Activated T-cell treated with anti-CD3 and anti-CD28 coated beads for 1 hour (primary cell): ENCODE results near the gene TEX2.
"Not testable (repeated sequence)": the region's sequence is repeated elsewhere in the genome, so short reads cannot be mapped to it uniquely, and the experiment has no call there.

Experiments used
- DNase-seq: peaks from one replicate; pipeline ENCODE4 v3.0.0-alpha.2; 2020; ENCODE audit warnings: low read depth

Gene TEX2

DNA sequence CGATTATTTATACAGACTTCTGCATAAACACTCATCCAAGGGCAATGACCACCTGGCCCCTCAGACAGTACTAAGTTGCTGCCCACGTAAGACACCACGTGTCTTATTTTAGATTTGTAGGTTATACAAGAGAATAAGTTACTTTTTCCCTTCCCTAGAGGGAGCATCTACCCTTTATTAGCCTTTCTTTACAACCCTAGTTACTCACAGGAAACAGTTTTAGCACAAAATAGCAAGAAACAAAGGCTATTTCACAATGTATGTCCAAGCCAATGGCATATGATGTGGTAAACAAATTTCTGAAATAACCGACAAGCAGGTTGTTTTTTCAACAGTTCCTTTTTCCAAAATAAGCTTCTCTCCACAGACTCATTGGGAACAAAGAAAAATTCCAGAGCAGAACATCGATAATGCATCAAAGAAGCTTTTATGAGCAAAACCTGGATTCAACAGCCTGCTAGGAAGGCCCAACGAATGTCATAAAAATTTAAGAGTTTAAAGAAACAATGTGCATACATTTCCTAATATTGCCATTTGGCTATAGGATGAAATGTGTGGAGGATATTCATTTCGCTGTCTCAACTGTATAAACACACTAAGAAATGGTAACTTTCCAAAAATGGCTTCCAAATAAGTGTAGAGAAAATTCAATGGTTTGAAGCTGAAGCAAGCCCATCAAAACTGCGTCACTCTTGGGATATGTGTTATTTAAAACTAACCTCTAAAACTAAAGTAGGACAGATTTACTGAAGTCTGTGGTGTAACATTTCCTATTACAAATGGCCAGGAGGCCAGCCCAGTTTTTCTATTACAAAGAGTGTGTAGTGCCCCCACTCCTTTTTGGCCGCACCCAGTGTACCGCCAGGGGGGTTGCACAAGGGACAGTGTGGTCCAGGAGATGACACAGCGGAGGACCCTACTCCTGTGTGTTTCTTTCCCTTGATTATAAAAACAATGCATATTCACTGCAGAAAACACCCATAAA, 82.7 kb downstream of the TEX2 start:
- no peak for DNase-seq

DNA sequence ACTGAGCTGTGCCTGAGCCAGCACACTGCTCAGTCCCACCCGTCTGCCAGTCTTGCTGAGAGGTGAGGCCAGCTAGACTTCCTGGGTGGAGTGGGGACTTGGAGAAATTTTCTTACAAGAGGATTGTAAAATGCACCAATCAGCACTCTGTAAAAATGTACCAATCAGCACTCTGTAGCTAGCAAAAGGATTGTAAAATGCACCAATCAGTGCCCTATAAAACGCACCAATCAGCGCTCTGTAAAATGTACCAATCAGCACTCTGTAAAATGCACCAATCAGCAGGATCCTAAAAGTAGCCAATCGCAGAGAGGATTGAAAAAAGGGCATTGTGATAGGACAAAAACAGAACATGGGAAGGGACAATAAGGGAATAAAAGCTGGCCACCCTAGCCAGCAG, 84.0 kb downstream of the TEX2 start:
- not testable (repeated sequence) for DNase-seq

DNA sequence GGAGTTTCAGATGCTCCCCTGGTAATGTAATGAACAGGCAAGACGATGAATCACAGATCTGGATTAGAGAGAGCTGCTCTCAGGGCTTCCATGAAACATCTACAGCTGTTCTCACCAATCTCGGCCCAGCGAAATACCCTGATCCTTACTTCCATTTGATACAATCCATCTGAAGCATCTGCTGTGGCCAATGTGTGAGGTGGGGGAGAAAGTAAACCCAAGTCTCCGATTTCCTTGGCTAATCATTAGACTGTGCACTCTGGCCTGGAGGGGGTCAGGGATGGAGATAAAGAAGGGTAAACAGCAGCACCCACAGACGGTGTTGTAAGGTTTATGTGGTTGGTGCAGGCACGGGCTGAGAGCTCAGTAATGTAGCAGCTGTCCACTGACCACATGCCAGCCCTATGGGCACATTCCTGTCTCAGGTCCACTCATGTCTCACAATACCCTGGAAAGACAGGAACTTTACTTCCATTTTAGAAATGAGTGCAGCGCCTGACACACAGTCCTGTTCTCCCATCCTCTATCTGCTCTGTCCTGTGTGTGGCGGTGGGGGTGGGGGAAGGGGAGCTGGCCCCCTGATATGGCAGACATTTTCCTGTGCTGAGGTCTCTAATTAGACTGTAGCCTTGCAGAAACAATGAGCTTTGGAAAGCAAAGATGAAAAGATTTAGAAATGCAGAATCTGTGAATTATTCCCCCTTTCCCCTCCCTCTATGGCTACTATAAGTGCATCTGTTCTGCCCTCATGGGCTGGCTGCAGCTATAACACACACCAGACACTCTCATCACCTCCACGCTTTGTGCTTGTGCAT, 84.8 kb downstream of the TEX2 start:
- DNase-seq: no peak

DNA sequence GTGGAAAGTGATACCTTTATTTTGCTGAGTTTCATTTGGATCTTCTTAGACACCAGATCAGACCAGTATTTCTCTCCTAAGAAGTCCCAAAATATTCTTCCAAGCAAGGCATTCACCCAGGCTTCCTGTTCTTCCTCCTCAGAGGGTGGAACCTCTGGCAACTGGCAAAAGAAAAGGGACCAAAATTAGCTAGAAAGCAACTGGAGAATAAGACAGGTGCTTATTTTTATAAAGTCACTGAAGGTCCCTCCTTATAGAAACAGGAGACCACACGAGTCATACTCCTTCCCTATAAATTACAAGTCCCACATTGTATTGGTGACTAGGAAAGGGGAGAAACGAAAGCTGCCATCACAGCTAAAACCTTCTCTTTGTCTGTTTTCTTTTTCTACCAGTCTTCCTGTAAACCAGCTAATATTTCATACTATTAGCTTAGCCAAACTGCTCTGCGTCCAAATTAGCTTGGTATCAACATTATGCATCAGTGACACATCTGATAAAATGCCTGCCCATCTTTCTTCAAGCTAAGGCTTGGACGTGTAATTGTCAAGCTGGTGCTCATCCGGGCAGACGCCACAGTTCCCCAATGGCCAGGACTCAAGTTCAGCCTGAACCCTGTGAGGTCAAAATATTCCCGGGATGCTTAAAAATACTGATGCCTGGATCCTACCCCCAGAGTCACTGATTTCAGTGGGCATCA, 85.6 kb downstream of the TEX2 start:
- no peak for DNase-seq

DNA sequence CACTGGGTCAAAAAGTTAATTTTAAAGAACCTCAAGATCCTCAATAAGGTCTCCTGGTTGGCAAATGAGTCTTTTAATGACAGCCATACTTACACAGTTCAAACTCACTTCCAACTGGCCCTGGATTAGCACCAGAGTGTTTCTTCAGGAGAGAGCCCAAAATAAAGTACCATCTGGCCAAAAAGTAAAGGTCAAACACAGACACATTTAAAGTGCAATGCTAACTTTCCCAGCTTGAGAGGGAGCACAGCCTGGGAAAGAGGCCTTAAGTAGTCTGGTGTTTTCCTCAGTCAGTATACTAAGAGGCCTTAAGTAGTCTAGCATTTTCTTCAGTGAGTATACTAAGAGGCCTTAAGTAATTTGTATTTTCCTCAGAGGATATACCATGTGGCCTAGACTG, 86.5 kb downstream of the TEX2 start:
- DNase-seq: no peak

DNA sequence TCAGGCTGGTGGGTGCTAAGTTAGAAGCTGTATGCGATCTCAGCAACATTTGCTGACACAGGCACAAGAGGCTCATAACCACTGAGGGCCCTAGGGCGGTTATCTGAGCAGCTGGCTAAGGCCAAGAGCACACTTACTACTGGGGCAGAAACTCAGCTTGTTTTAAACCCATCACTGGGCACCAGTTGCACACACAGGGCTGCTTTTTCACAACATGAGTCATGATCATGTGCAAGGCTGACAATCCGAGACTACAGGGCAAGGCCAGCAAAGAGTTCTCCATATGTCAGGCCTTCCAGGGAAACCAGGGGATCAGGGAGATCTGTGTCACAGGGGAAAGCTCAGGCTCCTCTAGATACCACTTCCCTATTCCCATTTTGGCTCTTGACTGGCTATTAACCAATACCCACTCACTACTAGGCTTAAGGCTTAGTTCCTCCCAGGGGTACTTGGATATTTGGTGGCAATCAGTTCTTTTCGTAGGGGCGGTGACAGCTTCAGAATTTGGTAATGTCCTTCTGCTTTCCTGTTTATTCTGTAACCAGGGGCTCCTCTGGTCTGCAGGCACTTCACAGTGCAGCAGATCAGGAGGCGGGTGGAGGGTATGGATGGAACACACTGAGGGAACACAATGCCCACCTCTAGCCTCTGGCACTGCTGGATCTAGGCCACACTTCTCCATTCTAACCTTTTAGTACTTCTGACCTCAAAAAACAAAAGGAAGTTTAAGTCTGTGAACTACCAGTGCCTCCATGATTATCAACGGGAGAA, 88.2 kb downstream of the TEX2 start:
- DNase-seq: no peak

DNA sequence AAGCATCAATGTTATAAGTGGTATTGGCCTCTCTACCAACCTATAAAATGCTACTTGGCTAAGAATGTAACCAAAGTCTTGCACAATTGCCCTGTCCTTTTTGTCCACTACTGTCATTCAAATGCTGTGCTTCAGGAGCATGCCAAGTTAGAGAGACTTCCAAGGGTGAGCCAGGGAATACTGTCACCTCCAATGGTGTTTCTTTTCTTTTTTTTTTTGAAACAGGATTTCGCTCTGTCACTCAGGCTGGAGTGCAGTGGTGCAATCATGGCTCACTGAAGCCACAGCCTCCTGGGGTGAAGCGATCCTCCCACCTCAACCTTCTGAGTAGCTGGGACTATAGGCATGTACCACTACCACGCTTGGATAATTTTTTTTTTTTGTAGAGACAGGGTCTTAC, 89.4 kb downstream of the TEX2 start:
- DNase-seq: no peak

DNA sequence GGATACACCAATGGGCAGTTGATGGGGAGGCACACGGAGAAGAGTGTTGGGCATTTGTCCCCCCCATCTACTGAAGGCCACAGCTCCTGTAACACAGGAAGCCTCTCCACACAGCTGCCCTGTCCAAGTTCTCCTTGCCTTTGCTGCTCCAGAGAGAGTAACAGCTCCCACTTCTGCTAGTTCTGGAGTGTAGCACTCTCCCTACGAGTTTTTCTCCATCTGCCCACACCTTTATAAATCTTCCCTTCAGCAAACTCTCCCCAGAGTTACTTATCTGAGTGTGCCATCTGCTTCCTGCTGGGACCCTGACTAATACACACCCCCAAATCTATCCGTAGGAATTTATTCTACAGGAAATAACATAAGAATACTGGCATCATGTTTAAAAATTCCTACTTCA, 90.5 kb downstream of the TEX2 start:
- no peak for DNase-seq

DNA sequence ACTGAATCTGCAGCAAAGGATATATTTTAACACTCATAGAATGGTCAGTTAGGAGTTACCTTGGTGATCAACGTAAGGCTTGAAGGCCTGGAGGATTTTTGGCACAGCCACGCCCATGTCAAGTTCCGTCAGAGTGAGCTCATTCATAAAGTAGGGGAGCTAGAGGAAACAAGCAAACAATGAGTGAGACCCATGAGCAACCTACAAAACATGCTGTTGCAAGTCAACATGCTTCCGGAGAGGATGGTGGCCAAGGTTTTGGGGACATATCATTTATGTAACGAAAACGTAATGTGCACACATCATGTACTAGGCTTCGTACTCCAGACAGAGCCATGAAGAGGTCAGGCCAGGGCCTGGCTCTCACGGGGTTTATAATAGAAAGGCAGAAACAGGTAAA, 92.0 kb downstream of the TEX2 start:
- no peak for DNase-seq

DNA sequence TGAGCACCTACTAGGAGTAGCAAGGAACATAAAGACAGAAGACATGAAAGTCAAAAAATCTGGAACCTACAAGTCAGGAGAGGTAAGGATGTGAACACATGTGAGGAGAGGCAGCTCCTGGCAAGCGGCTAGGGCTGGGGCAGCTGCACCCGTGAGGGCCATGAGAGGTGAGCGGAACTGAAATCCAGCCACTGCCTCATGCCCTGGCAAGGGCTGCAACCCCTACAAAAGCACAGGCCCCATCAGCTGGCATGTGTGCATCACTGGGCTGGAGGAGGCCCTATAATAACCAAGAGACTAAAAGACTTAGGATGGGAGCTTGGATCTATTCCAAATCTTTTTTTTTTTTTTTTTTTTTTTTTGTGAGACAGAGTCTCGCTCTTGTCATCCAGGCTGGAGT, 92.8 kb downstream of the TEX2 start:
- DNase-seq: no peak

DNA sequence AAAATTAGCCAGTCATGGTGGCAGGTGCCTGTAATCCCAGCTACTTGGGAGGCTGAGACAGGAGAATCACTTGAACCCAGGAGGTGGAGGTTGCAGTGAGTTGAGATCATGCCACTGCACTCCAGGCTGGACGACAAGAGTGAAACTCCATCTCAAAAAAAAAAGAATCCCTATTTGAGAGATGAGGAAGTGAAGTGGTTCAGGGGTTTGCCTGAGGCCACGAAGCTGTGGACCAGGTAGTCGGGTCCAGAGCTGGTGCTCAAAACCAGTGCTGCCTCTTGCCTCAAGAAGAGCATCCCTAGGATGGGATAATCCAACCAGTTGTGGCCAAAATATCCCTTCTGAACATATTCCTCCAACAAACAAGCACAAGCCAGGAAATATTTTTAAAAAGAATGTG, 95.4 kb downstream of the TEX2 start:
- DNase-seq: not testable (repeated sequence)

DNA sequence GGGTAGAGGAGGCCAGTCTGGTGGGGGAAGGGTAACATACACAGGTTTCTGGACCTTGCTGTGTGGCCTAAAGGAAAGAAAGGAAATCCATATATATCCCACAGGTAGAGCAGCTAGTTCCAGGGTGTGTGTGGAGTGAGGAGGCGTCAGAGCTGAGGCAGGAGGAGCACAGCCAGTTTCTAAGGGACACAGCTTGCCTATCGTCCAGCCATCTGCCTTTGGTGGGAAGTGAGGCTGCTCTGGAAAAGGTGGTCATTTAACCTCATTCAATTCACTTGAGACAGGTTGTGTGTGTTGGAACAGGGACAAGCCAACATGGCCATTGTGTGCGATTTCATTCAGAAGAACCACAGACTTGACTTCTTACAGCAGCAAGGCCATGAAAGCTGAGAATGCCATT, 96.2 kb downstream of the TEX2 start:
- DNase-seq: no peak

DNA sequence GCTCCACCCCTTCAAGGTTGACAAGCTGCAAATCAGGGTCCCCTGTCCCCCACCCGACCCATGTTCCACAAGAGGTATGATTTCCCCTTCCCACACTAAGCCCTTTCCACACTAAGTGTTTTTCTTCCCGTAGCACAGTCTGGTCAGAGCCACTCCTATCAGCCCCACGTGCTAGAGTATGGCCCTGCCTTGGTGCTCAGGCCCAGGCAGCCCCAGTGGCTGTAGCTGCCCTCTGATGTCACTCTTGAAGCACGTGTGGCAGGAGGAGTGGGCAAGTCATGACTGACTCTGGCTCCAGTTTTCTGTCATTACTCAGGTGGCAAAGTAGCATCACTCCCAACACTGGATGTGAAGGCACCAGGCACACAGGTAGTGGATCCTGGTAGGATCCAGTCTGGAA, 97.7 kb downstream of the TEX2 start:
- no peak for DNase-seq

DNA sequence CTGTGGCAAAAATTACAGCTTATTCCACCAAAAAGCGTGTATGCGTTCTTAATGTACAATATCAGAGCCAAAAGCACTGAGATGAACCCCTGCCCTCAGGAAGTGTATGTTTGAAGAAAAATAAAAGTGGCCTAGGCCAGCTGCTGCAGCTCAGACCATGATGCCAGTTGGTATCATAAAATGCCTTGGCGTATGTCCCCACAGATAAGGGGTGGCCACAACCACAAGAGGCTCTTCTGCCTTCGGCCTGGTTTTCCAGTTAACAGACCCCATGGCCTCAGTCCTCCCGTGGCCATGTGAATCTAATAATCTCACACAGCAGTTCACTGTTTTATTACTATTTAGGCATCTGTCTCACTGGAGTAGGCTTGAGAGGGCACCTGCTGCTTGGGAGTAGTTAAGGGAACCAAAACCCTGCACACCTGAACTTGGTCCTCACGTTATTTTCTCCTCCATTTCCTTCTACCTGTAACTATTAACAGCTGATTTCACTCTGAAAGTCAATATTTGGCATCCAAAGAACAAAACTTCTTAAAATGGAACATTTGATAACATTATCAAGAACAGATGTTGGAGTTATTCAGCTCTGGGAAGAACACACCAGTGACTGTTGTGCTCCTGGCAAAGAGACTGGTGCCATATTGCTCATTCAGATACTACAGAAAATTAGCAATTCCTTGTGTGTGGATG, 98.3 kb downstream of the TEX2 start:
- no peak for DNase-seq

DNA sequence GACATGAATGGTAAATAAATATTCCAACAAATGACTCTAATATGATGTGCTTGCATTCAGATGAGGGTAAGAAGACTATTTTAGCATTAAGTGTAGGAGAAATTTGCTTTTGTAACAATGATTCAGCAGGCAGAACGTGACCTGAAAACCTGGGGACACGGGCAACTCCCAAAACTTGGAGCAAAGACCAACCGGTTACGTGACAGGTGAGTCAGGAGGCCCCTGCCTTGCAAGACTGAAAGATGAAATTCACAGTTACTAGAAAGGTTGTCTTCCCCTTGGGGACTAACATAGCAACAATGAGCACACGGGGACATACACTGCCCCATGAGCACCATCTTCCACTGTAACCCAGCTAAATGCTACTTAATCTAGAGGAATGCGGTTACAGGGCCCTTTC, 99.6 kb downstream of the TEX2 start:
- no peak for DNase-seq

DNA sequence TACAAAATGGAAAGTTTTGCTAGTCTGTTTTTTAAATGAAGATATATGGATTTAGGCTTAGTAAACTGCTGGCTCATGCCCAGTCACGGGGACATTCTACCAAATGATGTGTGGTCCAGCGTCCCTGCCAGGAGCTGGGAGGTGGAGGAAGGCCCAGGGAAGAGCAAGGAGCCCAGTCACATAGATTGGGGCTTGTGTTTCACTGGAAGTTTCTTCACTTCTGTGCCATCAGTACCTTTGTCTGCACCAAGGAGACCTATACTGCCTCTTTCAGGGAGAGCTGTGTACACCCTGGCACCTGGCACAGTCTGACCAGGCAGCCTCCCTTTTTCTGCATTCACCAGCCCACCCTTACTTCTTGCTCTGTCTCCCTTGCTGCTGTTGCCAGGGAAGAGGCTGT, 100.5 kb downstream of the TEX2 start:
- no peak for DNase-seq

DNA sequence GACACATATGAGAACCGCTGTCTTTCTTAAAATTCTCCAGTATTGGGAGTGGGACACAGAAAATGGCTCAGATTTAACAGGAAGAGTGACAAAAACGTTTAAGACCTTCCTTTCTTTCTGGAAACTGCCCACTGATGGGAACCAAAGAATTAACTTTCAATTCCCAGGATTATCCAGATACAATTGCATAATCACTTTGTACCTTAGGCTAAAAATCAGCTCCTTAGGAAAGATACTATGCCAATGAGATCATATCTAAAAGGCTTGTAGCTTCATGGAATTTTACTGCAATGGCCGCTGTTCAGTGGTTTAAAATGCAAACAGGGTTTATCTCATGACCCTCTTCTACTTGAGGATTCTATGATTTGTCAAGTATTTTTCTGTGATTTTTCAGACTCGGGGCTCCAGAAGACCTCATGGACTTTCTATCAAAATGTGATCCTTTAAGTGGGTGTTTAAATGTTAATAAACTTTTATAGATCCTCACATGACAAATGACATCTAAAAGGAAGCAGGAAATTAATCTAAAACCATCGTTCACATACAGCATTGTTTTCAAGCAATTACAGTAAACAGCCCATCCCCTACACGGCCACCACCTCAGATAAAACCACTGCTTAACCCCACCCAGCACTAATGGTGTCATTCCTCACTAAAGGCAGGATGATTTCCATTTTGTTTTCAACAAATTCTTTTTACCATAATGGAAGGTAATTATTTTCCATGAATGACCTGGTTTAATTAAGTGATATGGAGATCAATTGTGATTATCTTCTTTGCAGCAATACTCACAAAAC, 101.5 kb downstream of the TEX2 start:
- DNase-seq: no peak

DNA sequence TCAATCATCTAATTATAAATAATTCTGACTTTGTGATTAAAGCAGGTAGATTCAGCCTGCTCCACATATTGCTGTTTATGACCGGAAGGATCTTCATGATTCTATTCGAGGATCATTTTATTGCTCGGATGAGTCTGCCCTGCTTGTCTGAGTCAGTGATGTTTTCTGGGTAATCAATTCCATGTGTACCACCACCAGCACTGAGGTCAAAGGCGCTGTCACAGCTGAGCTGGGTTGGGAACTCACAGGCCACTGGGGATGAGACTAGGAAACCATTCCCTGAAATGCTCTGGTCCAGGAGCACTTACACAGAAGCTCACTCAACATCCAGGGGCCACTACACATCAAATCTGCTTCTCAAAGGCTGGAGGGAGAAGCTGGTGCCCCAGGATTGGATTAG, 102.7 kb downstream of the TEX2 start:
- no peak for DNase-seq

DNA sequence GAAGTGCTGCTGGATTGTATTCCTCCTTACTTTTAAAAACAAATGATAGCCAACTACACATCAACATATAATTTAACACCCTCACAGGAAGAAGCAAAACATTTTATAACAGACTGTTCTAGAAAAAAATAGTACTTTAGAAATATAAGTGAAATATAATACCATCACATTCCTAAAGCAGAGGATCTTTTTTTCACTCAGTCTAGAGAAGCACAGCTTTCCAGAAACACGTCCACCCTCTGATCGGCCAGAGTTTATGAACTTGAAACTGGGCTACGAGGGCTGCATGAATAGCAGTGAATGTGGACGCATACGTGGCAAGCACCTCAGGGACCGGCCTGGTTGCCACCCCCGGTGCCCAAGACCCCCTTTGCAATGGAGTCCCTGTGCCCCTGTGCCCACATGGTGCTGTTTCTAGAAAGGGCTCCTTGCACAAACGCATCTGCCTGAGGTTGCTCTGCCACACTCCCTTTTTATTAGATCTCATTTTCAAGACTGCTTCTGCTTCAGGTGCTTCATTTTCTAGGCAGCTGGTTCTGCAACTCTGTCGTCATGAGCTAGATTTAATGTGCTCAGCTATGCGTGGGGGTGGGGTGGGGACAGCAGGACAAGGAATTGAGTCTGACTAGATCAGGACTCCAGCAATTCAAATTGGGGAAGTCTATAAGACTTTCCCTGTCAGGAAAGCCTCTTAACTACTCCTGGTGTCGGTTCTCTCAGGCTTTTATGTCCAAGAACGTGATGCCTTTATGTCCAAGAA, 104.0 kb downstream of the TEX2 start:
- DNase-seq: no peak

DNA sequence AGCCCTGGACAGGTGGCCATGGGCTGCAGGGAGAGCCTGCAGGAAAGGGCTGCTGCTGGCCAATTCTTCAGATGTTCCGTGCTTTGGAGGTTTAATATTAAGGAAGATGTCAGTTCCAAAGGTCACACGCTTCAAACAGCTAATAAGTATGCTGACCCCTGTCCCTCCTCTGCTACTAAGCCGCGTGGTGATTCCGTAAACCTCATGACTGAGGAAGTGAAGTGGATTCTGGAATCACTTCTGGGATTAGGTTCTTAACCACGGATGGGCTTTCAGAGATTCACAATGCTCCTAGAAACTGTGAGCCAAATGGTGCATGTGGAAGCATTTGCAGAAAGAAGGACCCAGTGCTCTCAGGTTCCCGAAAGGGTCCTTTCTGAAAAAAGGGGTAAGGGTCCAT, 104.7 kb downstream of the TEX2 start:
- DNase-seq: no peak
